GM19025 (cell line): ENCODE results near the gene ITPKB.
"Not testable (repeated sequence)": the region's sequence is repeated elsewhere in the genome, so short reads cannot be mapped to it uniquely, and the experiment has no call there.

ENCODE experiments used
- ATAC-seq: cut with Tn5 transposase; IDR thresholded peaks from one replicate; pipeline ENCODE4 v1.9.1; 2021; ENCODE audit warnings: mild to moderate bottlenecking, low read depth, moderate library complexity; ENCODE audit not compliant: unreplicated experiment

Gene ITPKB

DNA sequence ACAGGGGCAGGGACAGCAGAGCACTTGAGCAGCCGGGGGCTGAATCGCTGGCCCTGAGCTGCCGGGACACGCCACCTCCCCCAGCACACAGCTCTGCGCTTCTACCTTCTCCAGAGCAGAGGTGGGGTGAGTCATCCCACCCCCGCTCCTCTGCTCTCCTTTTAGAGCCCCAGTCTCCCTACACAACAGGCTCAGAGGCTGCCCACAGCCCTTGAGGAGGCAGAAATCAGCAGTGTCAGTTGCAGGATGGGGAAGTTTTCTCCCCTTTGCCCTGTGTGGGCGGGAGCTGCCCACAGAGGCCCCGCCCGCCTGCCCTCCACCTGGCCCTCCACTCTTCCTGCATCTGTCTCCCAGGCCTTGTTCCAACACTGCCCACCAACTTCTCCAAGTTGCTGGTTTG is 95.9 kb downstream of the ITPKB start:
- ATAC-seq: peak; percentile 68

DNA sequence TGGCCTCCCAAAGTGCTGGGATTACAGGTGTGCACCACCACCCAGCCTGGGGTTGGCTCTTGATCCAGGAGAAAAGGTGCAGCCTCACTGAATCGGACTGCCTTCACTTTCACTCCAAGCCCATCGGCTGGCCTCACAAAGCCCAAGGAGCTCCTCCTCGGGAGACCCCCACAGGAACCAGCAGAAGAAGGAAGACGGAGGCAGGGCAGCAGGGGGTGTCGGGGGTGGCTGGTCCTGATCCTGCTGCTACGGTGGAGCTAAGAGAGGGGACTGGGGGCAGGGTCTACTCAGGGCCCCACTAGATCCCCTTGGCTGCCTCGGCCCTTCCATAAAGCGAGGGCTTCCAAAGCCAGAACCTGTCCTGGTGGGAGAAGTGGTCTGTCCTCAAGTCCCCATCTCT is 96.7 kb downstream of the ITPKB start:
- no peak for ATAC-seq

DNA sequence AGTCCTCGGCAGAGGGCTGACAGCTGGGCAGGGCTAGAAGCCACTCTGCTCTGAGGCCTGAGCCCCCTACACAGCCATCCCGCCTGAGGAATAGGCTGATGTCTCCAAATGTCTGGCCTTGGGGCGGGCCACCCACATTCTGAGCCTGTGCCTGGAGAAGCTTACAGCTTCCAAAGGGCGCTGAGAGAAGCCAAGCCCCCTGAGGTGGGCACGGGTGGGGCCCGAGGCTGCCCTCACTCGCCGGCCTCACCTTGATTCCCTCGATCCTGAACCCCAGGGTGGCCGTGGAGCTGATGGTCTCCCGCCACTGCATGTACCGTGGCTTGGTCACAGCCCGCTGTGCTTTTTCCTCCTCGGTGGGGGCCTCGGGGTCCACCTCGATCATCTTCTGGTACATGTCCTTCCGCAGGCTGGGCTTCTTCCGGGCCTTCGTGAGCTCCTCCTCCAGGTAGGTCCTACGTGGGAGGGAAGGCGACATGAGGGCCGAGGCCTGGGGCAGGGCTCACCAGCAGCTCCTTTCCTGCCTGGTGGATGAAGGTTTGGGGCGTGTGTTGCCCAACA is 97.3 kb downstream of the ITPKB start:
- no peak for ATAC-seq

DNA sequence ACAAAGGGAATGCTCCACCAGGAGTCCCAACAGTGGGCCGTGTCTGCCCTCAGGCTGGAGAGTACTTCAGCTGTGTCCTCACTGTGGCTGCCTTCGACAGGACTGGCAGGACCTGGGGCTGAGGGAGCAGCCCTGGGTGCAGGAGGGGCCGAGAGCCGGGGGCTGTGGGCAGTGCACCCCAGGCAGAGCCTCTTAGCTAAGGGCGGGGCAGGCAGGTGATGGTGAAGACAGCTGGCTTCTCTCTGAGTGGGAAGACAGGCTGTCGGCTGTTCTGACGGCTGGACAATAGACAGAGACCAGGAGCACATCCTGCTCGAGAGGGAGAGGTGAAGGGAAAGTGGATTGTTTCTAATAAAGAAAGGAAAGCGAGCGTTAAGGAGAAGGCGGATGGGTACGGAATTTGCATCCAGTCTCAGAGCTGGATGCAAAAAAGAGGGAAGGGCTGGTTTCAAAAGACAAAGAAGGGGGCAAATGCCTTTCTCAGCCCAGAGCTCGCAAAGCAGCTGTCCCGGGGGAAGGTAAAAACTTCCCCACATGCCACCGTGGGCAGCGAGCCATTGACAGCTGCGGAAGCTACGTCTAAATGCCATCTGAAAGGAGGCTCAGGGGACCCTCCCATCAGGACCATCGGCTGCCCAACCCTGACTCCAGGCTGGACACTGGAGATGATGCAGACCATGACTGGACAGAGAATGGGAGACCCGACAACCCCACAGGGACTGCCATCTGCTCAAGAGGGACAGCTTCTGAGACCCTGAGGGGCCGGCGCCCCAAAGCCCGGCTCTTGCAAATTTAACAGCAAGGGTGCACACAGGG is 98.6 kb downstream of the ITPKB start:
- ATAC-seq: no peak

DNA sequence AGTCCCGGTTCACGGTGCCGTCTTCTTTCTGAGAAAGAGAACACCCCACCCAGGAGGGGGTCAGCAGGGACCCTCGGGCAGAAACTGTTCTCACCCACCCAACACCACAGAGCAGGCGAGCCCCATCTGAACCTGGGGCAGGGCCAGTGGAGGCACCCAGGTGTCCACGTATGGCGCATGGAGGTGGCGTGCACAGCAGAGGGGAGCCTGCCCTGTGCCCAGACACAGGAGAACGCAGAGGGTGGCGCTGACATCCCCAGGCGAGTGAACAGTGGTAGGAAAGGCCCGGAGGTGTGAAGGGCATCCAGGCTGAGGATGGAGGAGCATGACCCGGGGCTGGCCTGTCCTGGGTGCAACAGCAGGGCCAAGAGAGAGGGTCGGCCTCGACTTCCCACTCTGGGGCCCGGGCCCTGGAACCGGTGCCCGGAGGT is 99.4 kb downstream of the ITPKB start:
- no peak for ATAC-seq

DNA sequence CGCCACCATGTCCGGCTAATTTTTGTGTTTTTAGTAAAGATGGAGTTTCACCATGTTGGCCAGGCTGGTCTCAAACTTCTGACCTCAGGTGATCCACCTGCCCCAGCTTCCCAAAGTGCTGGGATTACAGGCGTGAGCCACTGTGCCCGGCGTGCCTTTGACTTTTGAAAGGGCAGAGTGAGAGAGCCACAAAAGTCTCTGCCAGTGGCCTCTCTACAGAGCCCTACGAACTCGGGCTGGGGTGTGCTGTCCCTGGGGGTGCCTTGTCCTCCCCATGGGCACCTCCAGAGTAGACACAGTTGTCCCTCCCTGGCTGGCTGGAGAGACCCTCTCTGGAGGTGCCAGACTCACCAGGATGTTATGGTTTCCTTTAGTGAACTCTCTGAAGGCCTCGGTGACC is 99.9 kb downstream of the ITPKB start:
- ATAC-seq: not testable (repeated sequence)

DNA sequence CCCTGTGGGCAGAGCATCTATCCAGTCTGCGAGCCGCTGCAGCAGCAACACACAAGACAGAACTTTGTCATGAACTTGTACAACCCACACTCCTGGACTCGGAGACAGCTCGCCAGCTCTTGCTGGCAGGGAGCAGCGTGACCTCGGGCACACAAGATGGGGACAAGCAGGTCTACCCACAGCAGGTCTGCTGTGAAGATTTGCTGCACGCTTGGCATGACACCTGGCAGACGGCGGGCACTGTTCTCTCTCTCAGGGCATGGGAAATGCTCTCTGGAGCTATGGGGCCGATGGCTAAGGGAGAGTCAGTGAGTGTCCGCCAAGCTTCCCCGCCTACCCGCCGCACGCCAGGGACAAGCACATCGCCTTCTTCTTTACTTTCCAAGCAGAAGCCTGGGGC is 100.5 kb downstream of the ITPKB start:
- ATAC-seq: no peak

DNA sequence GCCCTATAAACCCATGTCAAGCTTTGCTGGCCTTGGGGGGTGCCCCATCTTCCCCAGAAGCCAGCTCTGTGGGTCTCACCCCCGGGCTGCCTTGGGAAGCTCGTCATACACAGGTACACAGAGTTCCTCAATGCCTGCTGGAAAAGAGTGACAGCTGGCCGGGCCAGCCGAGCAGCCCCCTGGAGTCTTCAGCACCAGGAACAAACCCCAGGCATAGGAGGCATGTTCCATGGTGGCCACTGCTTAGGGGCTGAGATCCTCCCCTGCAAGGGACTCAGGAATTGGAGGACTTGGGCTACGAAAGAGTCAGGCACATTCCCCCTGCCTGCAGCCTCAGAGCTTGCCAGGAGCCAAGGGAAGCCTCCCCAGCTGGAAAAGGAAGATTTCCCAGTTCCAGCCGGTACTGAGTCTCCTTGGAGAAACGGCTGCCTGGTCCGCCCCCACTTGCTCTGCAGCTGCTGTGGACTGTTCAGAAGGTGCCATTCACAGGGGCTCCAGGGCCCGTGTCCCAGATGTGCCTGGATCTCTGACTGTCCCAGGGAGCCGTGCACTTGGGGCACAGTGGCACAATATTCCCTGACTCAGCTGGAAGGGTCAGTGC is 101.0 kb downstream of the ITPKB start:
- ATAC-seq: no peak

DNA sequence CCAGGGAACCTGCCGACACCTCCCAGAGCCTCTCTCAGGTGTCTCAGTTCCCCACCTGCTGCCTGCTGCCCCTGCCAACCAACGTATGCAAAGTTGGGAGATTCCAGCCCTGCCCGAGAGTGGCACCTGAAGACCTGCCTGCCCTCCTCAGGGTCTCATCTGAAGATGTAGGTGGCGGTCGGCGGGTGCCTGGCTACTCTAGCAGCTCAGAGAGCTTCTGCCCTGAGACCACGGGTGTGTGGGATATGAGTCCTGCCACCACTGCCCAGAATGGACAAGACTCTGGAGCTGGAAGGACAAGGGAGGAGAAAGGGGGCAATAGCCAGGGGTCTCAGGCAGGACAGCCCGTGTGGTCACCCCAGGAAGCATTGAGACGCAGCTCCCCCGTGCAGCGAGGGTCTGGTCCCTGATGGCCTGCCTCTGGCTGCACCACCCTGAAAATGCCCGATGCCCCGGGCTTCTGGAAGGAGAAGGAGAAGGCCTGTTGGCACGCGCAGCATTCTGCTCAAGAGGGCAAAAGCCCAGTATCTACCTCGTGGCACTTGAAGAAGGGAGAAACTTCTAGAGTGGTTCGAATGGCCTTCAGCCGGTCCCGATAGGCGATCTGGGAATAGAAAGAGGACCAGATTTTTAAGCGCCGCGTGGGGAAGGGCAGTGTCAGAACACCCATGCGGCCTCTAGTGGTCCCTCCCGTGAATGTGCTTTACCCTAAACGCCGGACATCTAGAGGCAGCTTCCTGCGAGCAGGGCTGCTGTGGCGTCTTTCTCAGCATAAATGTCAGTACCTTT is 101.7 kb downstream of the ITPKB start:
- no peak for ATAC-seq

DNA sequence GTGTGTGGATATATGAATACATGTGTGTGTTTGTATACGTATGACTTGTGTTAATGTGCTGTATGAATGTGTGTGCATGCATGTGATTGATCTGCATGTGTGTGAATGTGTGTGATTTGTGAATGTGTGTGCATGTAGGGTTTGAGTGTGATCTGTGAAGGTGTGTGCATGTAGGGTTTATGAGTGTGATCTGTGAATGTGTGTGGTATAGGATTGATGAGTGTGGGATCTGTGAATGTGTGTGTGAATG is 102.3 kb downstream of the ITPKB start:
- ATAC-seq: no peak

DNA sequence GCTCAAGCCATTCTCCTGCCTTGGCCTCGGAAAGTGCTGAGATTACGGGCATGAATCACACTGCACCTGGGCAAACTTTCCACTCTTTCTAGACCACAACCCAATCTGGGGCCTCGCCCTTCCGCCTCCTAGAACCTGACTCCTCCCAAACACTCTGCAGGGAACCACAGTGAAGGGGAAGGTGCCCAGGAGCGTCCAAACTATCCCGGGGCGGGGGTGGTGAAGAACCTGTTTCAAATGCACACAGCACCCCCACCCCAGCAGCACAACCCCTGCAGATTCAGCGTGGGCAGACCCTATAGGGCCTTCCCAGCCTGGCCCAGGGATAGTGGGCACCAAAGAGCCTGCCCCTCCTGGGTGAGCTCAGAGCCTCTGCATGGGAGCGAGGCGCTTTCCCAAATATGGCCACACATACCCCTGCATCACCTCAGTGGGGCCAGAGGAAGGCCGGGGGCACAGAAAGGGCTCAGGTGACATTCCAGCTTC is 103.6 kb downstream of the ITPKB start:
- ATAC-seq: no peak

DNA sequence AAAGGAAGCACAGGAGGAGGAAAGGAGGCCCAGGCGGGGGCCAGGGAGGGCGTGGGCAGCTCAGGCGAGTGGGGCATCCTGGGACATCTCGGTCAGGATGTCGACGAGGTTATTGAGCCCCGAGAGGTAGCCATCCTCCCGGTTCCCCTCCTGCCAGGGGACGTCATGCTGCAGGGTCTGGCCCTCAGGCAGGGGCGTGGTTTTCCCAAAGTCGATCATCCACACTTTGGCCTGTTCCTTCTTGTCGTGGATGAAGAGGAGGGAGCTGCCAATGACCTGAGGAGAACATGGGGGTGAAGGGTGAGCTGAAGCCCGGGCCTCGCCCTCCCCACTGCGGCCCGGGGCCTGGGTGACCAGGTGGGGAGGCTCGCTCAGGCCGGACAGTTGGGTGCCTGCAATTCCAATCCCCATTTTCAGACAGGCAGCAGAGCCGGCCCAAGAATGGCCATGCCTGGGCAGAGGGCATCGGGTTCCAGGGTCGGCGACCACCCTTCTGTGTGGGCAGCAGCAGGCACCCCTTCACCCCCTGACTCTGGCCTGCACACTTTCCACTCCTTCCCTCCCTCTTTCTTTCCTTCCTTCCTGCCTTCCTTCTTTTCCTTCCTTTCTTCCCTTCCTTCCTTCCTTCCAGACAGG is 104.4 kb downstream of the ITPKB start:
- ATAC-seq: no peak

DNA sequence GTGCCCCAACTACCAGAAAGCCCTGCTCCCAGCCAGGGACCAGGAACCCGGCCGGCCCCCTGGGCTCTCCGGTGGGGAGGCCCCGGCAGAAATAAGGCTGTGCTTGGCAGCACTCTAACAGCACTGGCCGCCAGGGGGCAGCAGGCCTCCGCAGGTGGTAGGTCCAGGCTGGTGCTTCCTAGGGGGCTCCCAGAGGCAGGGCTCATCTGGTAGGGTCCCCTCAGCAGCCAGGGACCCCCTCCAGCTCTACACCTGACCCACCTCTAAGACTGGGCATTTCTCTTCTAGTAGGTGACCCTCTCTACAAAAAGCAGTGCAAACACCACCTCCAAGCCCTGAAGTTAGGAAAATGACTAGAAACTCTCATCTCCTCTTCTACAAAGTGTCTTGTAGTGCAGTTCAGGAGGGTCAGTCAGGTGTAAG is 104.9 kb downstream of the ITPKB start:
- ATAC-seq: peak; percentile 67

DNA sequence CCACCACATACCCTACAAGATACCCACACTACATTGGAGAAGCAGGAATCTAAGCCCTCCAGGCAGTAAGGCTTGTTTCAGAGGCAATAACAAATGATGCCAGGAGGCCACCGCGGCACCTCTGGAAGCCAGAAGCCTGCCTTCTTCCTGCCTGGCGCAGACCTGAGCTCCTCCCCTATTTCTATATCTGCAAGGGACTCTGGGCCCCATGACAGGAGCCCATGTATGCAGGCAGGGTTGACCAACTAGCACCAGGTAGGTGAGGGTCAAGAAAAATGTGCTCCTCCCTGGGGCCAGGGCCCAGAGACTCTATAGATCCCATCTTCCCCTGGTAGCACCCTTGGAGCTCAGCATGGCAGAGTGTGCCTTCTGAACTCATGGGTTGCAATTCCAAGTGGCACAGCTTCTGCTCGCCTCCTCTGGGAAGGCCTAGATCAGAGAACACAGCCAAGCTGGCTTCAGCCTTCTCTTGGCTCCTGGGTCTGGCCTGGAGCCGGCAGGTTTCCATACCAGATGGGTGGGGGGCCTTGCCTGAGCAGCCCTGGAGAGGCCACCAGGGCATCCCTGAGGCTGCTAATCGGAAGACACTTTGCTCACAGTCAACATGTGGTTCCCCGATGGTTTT is 105.4 kb downstream of the ITPKB start:
- ATAC-seq: no peak

DNA sequence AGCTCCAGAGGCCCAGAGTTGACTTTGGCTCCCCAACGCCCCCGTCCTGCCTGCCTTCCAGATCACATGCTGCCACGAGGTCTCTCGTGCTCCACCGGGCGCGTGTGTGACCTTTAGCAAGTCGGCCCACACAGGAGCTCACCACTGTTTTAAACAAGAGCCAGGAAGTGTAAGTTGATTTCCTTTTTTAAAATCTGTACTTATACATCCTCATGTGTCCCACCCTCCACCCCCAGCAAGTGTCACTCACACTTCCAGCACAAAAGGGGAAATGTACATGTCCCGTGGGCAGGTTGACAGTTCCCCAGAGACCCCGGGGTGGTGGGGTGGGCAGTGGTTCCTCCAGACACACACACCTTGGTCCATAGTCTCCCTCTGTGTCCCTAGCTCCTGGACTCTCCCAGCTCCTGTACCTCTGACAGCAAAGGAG is 106.1 kb downstream of the ITPKB start:
- no peak for ATAC-seq

DNA sequence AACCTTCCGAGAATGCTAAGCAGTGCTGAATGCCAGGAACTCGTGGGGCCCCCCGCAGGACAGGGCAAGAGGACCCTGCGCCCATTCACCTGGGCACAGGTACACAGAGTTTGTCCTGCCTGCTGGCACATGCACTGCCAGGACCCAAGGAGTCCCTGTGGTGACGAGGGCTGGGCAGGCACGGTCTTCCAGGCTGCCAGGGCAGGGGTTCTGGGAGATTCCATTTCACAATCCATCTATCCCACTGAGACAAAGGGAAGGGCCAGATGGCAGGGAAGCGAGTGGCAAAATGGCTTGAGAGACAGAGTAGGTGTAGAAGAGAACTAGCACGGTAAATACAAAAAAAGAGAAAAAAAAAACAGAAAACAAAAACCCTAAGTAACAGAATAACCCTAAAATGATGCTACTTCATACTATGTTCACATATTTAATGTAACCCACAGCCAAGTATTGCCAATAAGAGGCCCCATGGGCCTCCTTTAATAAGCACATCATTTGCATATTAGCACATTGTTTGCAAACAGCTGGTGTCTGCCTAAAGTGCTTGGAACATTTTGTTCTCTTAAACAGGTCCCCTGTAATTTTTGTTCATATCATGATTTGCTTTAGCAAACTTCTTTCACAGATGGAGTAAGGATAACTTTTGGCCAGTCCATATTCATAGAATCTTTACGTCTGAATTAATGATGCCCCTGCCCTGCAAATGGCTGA is 106.8 kb downstream of the ITPKB start:
- ATAC-seq: no peak

DNA sequence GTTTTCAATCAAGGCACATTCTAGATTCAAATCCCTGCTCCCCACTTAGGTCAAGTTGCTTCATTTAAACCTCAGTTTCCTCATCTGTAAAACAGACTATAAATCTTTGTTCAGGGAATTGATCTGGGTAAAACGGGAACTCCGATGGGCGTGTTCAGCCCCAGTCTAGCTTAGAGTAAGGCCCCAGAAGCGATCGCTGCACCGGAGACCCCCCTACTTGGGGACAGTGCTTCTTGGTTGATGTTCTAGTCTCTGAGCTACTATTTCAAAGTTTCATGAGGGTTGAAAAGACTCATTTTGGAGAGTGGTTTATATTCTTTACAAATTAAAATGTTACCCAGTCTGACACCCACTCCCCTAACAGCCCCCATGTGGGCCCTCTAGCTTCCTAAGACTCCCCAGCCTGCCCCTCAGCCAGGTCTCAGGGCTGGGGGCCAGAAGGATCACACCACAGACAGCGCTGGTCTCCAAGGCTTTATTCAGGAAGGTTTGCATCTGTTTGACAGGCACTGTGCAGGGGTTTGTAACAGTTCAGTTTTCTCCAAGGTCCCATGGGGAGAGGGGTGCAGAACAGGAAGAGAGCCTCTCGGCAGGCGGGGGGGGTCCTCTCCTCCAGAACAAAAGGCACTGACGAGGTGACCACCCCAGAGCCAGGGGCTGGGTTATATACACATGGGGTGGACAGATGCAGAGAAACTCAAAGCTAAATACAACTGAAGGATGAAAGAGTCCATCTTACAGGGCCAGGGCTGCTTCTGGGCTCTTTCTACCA is 107.7 kb downstream of the ITPKB start:
- ATAC-seq: no peak

DNA sequence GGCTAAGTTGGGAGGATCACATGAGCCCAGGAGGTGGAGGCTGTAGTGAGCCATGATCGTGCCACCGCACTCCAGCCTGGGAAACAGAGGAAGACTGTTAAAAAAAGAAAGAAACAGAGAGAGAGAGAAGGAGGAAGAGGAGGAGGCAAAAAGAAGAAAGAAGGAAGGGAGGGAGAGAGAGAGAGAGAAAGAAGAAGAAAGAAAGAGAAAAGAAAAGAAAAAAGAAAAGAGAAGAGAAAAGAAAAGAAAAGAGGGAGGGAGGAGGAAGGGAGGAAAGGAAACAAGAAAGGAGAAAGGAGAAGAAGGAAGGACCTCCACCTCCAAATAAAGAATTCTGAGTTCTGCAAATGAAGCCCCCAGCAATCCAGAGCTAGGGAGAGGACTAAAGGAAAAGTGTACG is 108.5 kb downstream of the ITPKB start:
- ATAC-seq: no peak
